Melanocyte of skin (primary cell): Measurements from ENCODE around the gene ZNF845. TPM values are rescaled to one million over a fixed set of nuclear protein-coding genes. Genes with fewer than 3 reads are reported as not detected.

Source experiments
- total RNA-seq, 2 donors: library from RNA; depleted of rRNA; stranded (reverse); fragments of >200 nt; gene quantifications; 2 replicates each; pipeline ENCODE4 v1.2.3, GENCODE V29; 2012

ZNF845 gene
- 1 to 10 TPM; 6.5 to 8.0 TPM for total RNA-seq

DNA sequence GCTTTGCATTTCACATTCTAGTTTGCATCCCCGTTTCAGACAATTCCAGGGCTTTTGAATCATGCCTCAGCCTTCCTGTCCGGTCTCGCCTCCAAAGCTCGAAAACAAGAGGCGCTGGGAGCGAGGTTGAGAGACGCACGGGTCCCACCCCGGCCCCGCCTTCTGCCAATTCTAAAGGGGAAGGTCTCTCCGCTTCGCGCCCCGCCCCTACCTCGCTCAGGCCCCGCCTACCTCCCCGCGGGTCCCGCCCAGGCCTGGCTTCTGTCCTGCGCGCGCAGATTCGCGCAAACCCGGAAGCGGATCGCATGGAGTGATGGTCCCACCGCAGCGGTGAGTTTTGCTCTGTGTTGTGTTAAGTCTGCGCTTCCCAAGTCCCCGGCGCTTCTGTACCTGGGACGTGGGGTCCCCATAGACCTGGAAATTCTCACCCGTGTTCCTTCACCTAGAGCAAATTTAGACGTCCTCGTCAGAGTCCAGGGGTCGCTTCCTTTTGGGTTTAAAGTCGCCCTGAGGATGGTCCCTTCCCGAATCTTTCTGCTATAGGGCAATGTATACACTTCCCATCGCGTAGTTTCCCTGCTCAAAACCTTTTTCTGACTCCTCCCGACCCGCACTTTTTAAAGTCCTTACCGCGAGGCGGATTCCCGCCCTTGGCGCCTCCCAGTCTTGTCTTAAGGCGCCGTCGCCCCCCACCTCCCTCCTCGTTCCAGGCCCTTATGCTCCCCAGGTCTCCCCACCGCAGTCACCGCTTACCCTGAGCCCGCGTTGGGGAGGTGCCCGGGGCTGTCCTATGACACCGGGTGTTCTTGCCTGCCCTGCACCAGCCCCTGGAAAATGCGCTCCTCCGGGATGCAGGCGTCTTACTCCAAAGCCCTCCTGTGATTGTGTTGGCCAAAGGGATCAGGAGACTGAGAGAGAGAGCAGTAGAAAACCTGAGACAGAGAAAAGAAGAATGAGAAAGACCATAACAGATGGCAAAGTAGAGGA lies at the start of gene ZNF845:
TSS of gene ZNF845 (plus strand) at position 287 of the 987 bp plus-strand sequence. CDS start 7,559 bp downstream, outside the sequence.

GRCh38 chr19:53365134-53365898 lies 31.8 kb downstream of the ZNF845 start, which contains the start of gene ZNF525:
ZNF525 (plus strand) TSS chr19:53365705; CDS start chr19:53372282, 6,577 bp downstream.

GRCh38 chr19:53394974-53395839 lies 61.7 kb downstream of the ZNF845 start, which contains the start of gene ZNF765:
ZNF765 (plus strand) TSS chr19:53395149; CDS start chr19:53398016, 2,867 bp downstream.

Other genes starting within 250 kb of the ZNF845 start
- gene ZNF160, start 230.3 kb upstream of the ZNF845 start, total RNA-seq, result 10 to 100 TPM; 20.0 to 24.8 TPM
- 1 to 10 TPM in 1 of 2 donors, under 1 TPM in 1; 0.33 to 1.0 TPM for gene ZNF415, start 200.8 kb upstream of the ZNF845 start, total RNA-seq
- 1 to 10 TPM; 4.5 to 4.7 TPM for gene ZNF347, start 174.7 kb upstream of the ZNF845 start, total RNA-seq
- gene ZNF665, start 140.4 kb upstream of the ZNF845 start, total RNA-seq, result 1 to 10 TPM; 3.3 to 4.1 TPM
- 1 to 10 TPM; 9.3 to 10.0 TPM for gene ZNF677, start 78.9 kb upstream of the ZNF845 start, total RNA-seq
- gene VN1R2, start 75.5 kb upstream of the ZNF845 start, total RNA-seq, result not detected
- gene VN1R4, start 66.0 kb upstream of the ZNF845 start, total RNA-seq, result not detected
- 1 to 10 TPM; 6.2 to 7.7 TPM for gene ZNF525, start 32.0 kb downstream of the ZNF845 start, total RNA-seq
- gene ZNF765, start 61.4 kb downstream of the ZNF845 start, total RNA-seq, result 1 to 10 TPM; 9.0 to 9.3 TPM
- gene ZNF761, start 98.2 kb downstream of the ZNF845 start, total RNA-seq, result 1 to 10 TPM; 6.7 to 8.3 TPM
- 1 to 10 TPM; 1.7 to 3.3 TPM for gene ZNF813, start 134.0 kb downstream of the ZNF845 start, total RNA-seq
- gene ZNF331, start 204.4 kb downstream of the ZNF845 start, total RNA-seq, result 10 to 100 TPM; 11.7 to 12.3 TPM